Measurements from ENCODE around the gene MORN5. TPM values are rescaled to one million over a fixed set of nuclear protein-coding genes. Genes with fewer than 3 reads are reported as not detected.

MORN5 gene
- total RNA-seq, 1 experiment from 2014 or later, result not detected

- DNase-seq (ENCODE audit: low read depth), result no peak
These were observed 35.2 kb upstream of the MORN5 start for GRCh38 chr9:122124528-122124927.

GRCh38 chr9:122125158-122125508 lies 34.6 kb upstream of the MORN5 start:
- peak; percentile 88 for DNase-seq (ENCODE audit: low read depth)

GRCh38 chr9:122125509-122126330 lies 34.0 kb upstream of the MORN5 start:
- DNase-seq (ENCODE audit: low read depth), result peak; percentile 51

GRCh38 chr9:122126331-122127261 lies 33.1 kb upstream of the MORN5 start:
- DNase-seq (ENCODE audit: low read depth), result peak; percentile 45

GRCh38 chr9:122127396-122127798 lies 32.3 kb upstream of the MORN5 start:
- DNase-seq (ENCODE audit: low read depth), result no peak

- no peak for DNase-seq (ENCODE audit: low read depth)
These were observed 31.4 kb upstream of the MORN5 start for GRCh38 chr9:122128007-122128968.

GRCh38 chr9:122128969-122129343 lies 30.8 kb upstream of the MORN5 start:
- no peak for DNase-seq (ENCODE audit: low read depth)

GRCh38 chr9:122129969-122130368 lies 29.7 kb upstream of the MORN5 start:
- DNase-seq (ENCODE audit: low read depth), result no peak

- DNase-seq (ENCODE audit: low read depth), result no peak
These were observed 28.9 kb upstream of the MORN5 start for GRCh38 chr9:122130837-122131236.

- DNase-seq (ENCODE audit: low read depth), result no peak
These were observed 28.2 kb upstream of the MORN5 start for GRCh38 chr9:122131401-122132001.

GRCh38 chr9:122132539-122132938 lies 27.2 kb upstream of the MORN5 start:
- DNase-seq (ENCODE audit: low read depth), result no peak

- DNase-seq (ENCODE audit: low read depth), result no peak
These were observed 26.3 kb upstream of the MORN5 start for GRCh38 chr9:122133263-122133983.

GRCh38 chr9:122133984-122134535 lies 25.6 kb upstream of the MORN5 start:
- no peak for DNase-seq (ENCODE audit: low read depth)

GRCh38 chr9:122134822-122135528 lies 24.7 kb upstream of the MORN5 start:
- DNase-seq (ENCODE audit: low read depth), result no peak

GRCh38 chr9:122135529-122135859 lies 24.2 kb upstream of the MORN5 start:
- DNase-seq (ENCODE audit: low read depth), result no peak

GRCh38 chr9:122138560-122139268 lies 21.0 kb upstream of the MORN5 start:
- no peak for DNase-seq (ENCODE audit: low read depth)

- DNase-seq (ENCODE audit: low read depth), result no peak
These were observed 19.1 kb upstream of the MORN5 start for GRCh38 chr9:122140368-122141193.

- DNase-seq (ENCODE audit: low read depth), result no peak
These were observed 18.0 kb upstream of the MORN5 start for GRCh38 chr9:122141671-122142070.

Measured in Daoy (cell line).